Lung (tissue), 12 donors: Measurements from ENCODE around the gene ATP2B2. TPM values are rescaled to one million over a fixed set of nuclear protein-coding genes. Genes with fewer than 3 reads are reported as not detected.

Experiments
- ATAC-seq: fragments of 200-7000 bp; cut with Tn5 transposase; one replicate; pipeline ENCODE4 v1.9.1; 2020; ENCODE audit warnings: moderate number of reproducible peaks; ENCODE audit not compliant: insufficient read depth, low FRiP score
- DNase-seq, 3 donors: peaks; one replicate each; pipeline ENCODE4 v3.0.0-alpha.2; 2013 to 2017
- H3K27ac ChIP-seq, 2 donors: one replicate each; pipeline ENCODE4 v1.5.1; 2013; ENCODE audit warnings: mild to moderate bottlenecking in 2 of 2, moderate library complexity in 2 of 2, control low read depth in 1 of 2, inconsistent platforms in 1 of 2, low read depth in 1 of 2, low read length in 1 of 2
- H3K27me3 ChIP-seq, 3 donors: one replicate each; pipeline ENCODE4 v1.5.1; 2013; ENCODE audit warnings: low read length in 2 of 3; ENCODE audit not compliant: control insufficient read depth in 3 of 3, insufficient read depth in 3 of 3
- H3K36me3 ChIP-seq, 4 donors: one replicate each; pipeline ENCODE4 v1.5.1; 2013; ENCODE audit warnings: low read length in 4 of 4, mild to moderate bottlenecking in 1 of 4, moderate library complexity in 1 of 4; ENCODE audit not compliant: control insufficient read depth in 4 of 4, insufficient read depth in 4 of 4
- H3K4me1 ChIP-seq, 5 donors: one replicate each; pipeline ENCODE4 v1.5.1; 2013; ENCODE audit warnings: low read length in 5 of 5, mild to moderate bottlenecking in 2 of 5, moderate library complexity in 1 of 5; ENCODE audit not compliant: control insufficient read depth in 5 of 5, insufficient read depth in 5 of 5
- H3K4me3 ChIP-seq: one replicate; pipeline ENCODE4 v1.5.1; 2013; ENCODE audit warnings: mild to moderate bottlenecking, control low read depth, moderate library complexity
- H3K9ac ChIP-seq, 2 donors: one replicate each; pipeline ENCODE4 v1.5.1; 2013; ENCODE audit warnings: low read length in 2 of 2, control low read depth in 1 of 2; ENCODE audit not compliant: insufficient read depth in 1 of 2
- H3K9me3 ChIP-seq, 4 donors: one replicate each; pipeline ENCODE4 v1.5.1; 2013; ENCODE audit warnings: low read length in 3 of 4, mild to moderate bottlenecking in 1 of 4, moderate library complexity in 1 of 4; ENCODE audit not compliant: control insufficient read depth in 4 of 4, insufficient read depth in 3 of 4
- CTCF ChIP-seq: IDR thresholded peaks from 2 replicates; pipeline ENCODE4 v1.5.1; 2012; ENCODE audit warnings: mild to moderate bottlenecking; ENCODE audit errors: control extremely low read depth, extremely low read depth
- WGBS, 2 donors: extraction: QIAGEN DNeasy Blood & Tissue Kit; methylation state at CpG; one replicate each; pipeline ENCODE4 v1.1.7; 2013; 5-methylcytosine and 5-hydroxymethylcytosine counted together
- polyA plus RNA-seq, 2 donors: library from polyadenylated mRNA; stranded (reverse); fragments of 200-250 nt; gene quantifications; one replicate each; pipeline ENCODE4 v1.2.1, GENCODE V29; 2013
- total RNA-seq, 2 donors: library from RNA; depleted of rRNA in 1 of 2; stranded (reverse); fragments of >200 nt in 1 of 2; gene quantifications; one replicate each; pipeline ENCODE4 v1.2.1, GENCODE V29; 2014 to 2021
- donor health status: control.
- donor health status: control.
- donor health status: Bipolar disorder and iron deficiency.
- donor health status: healthy.
- donor health status: DM: yes; HTN: yes; CAD: no.

Gene ATP2B2
- total and polyA plus RNA-seq, 4 donors, result 0.06 TPM; not detected in 3

GRCh38 chr3:10393514-10393913 lies 111.9 kb downstream of the ATP2B2 start:
- TF ChIP-seq CTCF, result no peak
- no peaks in the 10 kb centered on the region for H3K36me3 ChIP-seq
- no peaks in the 10 kb centered on the region for H3K27me3 ChIP-seq
- H3K9ac ChIP-seq, result no peak overlapping the region
- no peaks in the 10 kb centered on the region for H3K4me1 ChIP-seq
- no peak overlapping the region for H3K4me3 ChIP-seq
- no peak for DNase-seq
- no peak for ATAC-seq
- no peak overlapping the region for H3K27ac ChIP-seq
- peaks cover 0 to 6% (median under 1%) of the 10 kb centered on the region in 4 donors for H3K9me3 ChIP-seq
- 75 to 83% methylated on average over 2 of the region's 2 CpGs for WGBS, 2 donors

GRCh38 chr3:10392906-10393461 lies 112.4 kb downstream of the ATP2B2 start:
- DNase-seq (no peak), ATAC-seq (no peak)
- WGBS, 2 donors, result 87 to 92% methylated on average over 15 of the region's 15 CpGs
- TF ChIP-seq CTCF, result no peak
- no peak overlapping the region for H3K27ac ChIP-seq
- H3K27me3 ChIP-seq, result no peaks in the 10 kb centered on the region
- H3K9ac ChIP-seq, result no peak overlapping the region
- H3K36me3 ChIP-seq, result no peaks in the 10 kb centered on the region
- no peaks in the 10 kb centered on the region for H3K4me1 ChIP-seq
- H3K9me3 ChIP-seq, result peaks cover 0 to 12% (median 6%) of the 10 kb centered on the region in 4 donors
- H3K4me3 ChIP-seq, result no peak overlapping the region

- Histone ChIP-seq H3K4me3 (no peak overlapping the region), H3K9ac (no peak overlapping the region), H3K27ac (no peak overlapping the region), H3K27me3 (no peaks in the 10 kb centered on the region), H3K4me1 (no peaks in the 10 kb centered on the region), H3K36me3 (no peaks in the 10 kb centered on the region), H3K9me3 (peaks cover 0 to 19% (median 11%) of the 10 kb centered on the region in 4 donors)
- WGBS, 2 donors, result 56 to 67% methylated on average over 4 of the region's 4 CpGs
- no peak for TF ChIP-seq CTCF
- no peak for ATAC-seq
- DNase-seq, result no peak
Observed at GRCh38 chr3:10392244-10392643, 113.1 kb downstream of the ATP2B2 start.

GRCh38 chr3:10391391-10391790 lies 114.0 kb downstream of the ATP2B2 start:
- no peaks in the 10 kb centered on the region for H3K27me3 ChIP-seq
- 70 to 76% methylated on average over 9 of the region's 9 CpGs for WGBS, 2 donors
- H3K9ac ChIP-seq, result no peak overlapping the region
- no peak overlapping the region for H3K4me3 ChIP-seq
- H3K27ac ChIP-seq, result no peak overlapping the region
- H3K36me3 ChIP-seq, result no peaks in the 10 kb centered on the region
- TF ChIP-seq CTCF, result no peak
- no peak for ATAC-seq
- H3K9me3 ChIP-seq, result peaks cover 0 to 25% (median 15%) of the 10 kb centered on the region in 4 donors
- DNase-seq, result no peak
- no peaks in the 10 kb centered on the region for H3K4me1 ChIP-seq
